Measurements from ENCODE around the gene MSL1. TPM values are rescaled to one million over a fixed set of nuclear protein-coding genes. Genes with fewer than 3 reads are reported as not detected.
A peak's percentile ranks its signal among the peaks of the same experiment; 100 is the strongest.

Gene MSL1
- total RNA-seq, 1 experiment from 2014 or later = 96.3 TPM

DNA sequence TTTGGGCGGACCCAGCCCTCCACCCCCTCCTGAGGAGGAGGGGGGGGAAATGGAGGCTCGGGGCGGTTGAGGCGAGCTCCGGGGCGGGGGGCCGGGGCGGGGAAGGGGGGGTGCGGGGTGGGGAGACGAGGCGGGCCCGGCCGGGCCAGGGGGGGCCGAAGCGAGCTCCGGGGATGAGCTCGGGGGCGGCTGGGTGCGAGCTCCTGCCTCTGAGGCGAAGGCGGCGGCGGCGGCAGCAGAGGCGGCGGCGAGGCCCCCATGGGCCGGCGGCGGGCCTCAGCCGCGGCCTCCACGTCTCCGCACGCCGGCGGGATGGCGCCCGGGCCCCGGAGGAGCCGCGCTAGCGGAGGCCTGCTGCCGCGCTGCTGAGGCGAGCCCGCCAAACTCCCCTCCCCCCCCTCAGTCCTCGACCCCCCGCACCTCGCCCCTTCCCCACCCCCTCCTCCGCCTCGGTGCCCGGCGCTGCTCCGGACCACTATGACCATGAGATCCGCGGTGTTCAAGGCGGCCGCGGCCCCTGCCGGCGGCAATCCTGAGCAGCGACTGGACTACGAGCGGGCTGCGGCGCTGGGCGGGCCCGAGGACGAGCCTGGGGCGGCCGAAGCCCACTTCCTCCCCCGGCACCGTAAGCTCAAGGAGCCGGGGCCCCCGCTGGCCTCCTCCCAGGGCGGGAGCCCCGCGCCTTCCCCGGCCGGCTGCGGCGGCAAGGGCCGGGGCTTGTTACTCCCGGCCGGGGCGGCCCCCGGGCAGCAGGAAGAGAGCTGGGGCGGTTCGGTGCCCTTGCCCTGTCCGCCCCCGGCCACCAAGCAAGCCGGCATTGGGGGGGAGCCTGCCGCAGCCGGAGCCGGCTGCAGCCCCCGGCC, 596 bp downstream of the MSL1 start:
- CTCF ChIA-PET = interaction anchor here (0.6 to 4.2 kb wide), 3 partner anchors 10 to 123 kb away, joined by 5 to 34 read pairs (median 8); no protein-coding TSS in a partner anchor
- H3K36me3 ChIP-seq (ENCODE audit: control insufficient read depth, insufficient read depth, low read length) = peaks cover 7% of the 10 kb centered on the region; the same call in 1 of the 2 replicates
- POLR2A ChIA-PET = interaction anchor here (0.5 to 0.7 kb wide), 5 partner anchors 20 to 68 kb away, joined by 3 to 12 read pairs (median 4); no protein-coding TSS in a partner anchor
- H3K4me1 ChIP-seq (ENCODE audit: control insufficient read depth, insufficient read depth, low read length) = peaks cover 15% of the 10 kb centered on the region
- no peaks in the 10 kb centered on the region for H3K27me3 ChIP-seq (ENCODE audit: control insufficient read depth, insufficient read depth, low read length)
- no peaks in the 10 kb centered on the region for H3K9me3 ChIP-seq (ENCODE audit: control insufficient read depth, insufficient read depth, low read depth, low read length)
- in situ Hi-C loops (cut with HindIII; ENCODE audit: low pct_unique_long_range_greater_than_20kb, low sequenced_read_pairs) (no loop called here), intact Hi-C loops (cut with micrococcal nuclease; ENCODE audit: unreplicated experiment) (no loop called here)
- peak overlapping the region; percentile 76 to 93 for H3K4me3 ChIP-seq (ENCODE audit: low read depth in 2 of 2, low read length in 2 of 2)
- peak overlapping the region; percentile 91 for H3K27ac ChIP-seq (ENCODE audit: low read length)
- peak; percentile 67 for ATAC-seq
- no TSS peak for BruUV-seq (replicated peaks)
- TF ChIP-seq, protein P1, sequence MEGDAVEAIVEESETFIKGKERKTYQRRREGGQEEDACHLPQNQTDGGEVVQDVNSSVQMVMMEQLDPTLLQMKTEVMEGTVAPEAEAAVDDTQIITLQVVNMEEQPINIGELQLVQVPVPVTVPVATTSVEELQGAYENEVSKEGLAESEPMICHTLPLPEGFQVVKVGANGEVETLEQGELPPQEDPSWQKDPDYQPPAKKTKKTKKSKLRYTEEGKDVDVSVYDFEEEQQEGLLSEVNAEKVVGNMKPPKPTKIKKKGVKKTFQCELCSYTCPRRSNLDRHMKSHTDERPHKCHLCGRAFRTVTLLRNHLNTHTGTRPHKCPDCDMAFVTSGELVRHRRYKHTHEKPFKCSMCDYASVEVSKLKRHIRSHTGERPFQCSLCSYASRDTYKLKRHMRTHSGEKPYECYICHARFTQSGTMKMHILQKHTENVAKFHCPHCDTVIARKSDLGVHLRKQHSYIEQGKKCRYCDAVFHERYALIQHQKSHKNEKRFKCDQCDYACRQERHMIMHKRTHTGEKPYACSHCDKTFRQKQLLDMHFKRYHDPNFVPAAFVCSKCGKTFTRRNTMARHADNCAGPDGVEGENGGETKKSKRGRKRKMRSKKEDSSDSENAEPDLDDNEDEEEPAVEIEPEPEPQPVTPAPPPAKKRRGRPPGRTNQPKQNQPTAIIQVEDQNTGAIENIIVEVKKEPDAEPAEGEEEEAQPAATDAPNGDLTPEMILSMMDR (IDR thresholded peaks at IDR 0.05) = no peak
- TF ChIP-seq POLR2AphosphoS5 (IDR thresholded peaks at IDR 0.05; ENCODE audit: low read depth, low read length) (no peak), SIN3A (IDR thresholded peaks at IDR 0.05; ENCODE audit: borderline replicate concordance, insufficient read depth, low read depth, low read length) (peak; percentile 1; the same call in 1 of the 2 replicates)
- TF ChIP-seq, protein P2, sequence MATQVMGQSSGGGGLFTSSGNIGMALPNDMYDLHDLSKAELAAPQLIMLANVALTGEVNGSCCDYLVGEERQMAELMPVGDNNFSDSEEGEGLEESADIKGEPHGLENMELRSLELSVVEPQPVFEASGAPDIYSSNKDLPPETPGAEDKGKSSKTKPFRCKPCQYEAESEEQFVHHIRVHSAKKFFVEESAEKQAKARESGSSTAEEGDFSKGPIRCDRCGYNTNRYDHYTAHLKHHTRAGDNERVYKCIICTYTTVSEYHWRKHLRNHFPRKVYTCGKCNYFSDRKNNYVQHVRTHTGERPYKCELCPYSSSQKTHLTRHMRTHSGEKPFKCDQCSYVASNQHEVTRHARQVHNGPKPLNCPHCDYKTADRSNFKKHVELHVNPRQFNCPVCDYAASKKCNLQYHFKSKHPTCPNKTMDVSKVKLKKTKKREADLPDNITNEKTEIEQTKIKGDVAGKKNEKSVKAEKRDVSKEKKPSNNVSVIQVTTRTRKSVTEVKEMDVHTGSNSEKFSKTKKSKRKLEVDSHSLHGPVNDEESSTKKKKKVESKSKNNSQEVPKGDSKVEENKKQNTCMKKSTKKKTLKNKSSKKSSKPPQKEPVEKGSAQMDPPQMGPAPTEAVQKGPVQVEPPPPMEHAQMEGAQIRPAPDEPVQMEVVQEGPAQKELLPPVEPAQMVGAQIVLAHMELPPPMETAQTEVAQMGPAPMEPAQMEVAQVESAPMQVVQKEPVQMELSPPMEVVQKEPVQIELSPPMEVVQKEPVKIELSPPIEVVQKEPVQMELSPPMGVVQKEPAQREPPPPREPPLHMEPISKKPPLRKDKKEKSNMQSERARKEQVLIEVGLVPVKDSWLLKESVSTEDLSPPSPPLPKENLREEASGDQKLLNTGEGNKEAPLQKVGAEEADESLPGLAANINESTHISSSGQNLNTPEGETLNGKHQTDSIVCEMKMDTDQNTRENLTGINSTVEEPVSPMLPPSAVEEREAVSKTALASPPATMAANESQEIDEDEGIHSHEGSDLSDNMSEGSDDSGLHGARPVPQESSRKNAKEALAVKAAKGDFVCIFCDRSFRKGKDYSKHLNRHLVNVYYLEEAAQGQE (IDR thresholded peaks at IDR 0.05; ENCODE audit: insufficient read depth in 1 of 2, low read depth in 2 of 2, low read length in 1 of 2) = no peak
- no peak for DNase-seq (ENCODE audit: low read depth, low spot score)

DNA sequence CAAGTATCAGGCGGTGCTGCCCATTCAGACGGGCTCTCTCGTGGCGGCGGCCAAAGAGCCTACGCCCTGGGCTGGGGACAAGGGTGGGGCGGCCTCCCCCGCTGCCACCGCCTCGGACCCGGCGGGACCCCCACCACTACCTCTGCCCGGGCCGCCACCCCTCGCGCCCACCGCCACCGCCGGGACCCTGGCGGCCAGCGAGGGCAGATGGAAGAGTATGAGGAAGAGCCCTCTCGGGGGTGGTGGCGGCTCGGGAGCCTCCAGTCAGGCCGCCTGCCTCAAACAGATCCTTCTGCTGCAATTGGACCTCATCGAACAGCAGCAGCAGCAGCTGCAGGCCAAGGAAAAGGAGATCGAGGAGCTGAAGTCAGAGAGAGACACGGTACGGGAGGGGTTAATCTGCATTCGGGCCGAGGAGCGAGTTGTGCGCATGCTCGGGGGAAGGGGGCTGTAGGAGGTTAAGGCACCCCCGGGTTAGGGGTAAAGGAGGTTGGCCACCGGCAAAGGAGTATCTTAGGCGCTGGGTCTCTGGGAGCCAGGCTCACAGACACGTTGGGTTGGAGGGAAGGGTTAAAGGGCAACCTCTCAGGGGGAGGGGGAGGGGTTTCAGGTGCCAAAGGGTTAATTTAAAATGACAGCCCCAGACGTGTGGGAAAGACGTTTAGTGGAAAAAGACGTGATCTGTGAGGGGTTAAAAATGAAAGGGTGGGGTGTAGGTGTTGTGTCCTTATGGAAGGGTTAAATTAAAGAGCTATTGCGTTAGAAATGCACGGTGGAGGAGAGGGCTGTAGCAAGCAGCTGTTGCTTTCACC, 1.4 kb downstream of the MSL1 start:
- Histone ChIP-seq H3K27ac (ENCODE audit: low read length) (peak overlapping the region; percentile 91), H3K4me3 (ENCODE audit: low read depth in 2 of 2, low read length in 2 of 2) (peak overlapping the region; percentile 74 to 93), H3K27me3 (ENCODE audit: control insufficient read depth, insufficient read depth, low read length) (no peaks in the 10 kb centered on the region), H3K4me1 (ENCODE audit: control insufficient read depth, insufficient read depth, low read length) (peaks cover 15% of the 10 kb centered on the region), H3K9me3 (ENCODE audit: control insufficient read depth, insufficient read depth, low read depth, low read length) (no peaks in the 10 kb centered on the region), H3K36me3 (ENCODE audit: control insufficient read depth, insufficient read depth, low read length) (peaks cover 7% of the 10 kb centered on the region; the same call in 1 of the 2 replicates)
- in situ Hi-C loops (cut with HindIII; ENCODE audit: low pct_unique_long_range_greater_than_20kb, low sequenced_read_pairs) = no loop called here
- ATAC-seq = peak; percentile 29
- ChIA-PET POLR2A (interaction anchor here (0.5 to 0.8 kb wide), 5 partner anchors 17 to 142 kb away, joined by 3 to 10 read pairs (median 4); partner anchors contain the start of genes CASC3 and PSMD3), CTCF (interaction anchor here (0.7 to 4.2 kb wide), 2 partner anchors 11 to 13 kb away, joined by 8 to 34 read pairs; no protein-coding TSS in a partner anchor)
- DNase-seq (ENCODE audit: low read depth, low spot score) = no peak
- intact Hi-C loops (cut with micrococcal nuclease; ENCODE audit: unreplicated experiment) = no loop called here
- peak; percentile 57 for TF ChIP-seq POLR2AphosphoS5 (IDR thresholded peaks at IDR 0.05; ENCODE audit: low read depth, low read length)
- TF ChIP-seq, protein P1 (IDR thresholded peaks at IDR 0.05) = no peak
- TF ChIP-seq SIN3A (IDR thresholded peaks at IDR 0.05; ENCODE audit: borderline replicate concordance, insufficient read depth, low read depth, low read length) = peak; percentile 77; the same call in 1 of the 2 replicates
- no TSS peak for BruUV-seq (replicated peaks)

All from Panc1 (cell line).